Hepatocyte (in vitro differentiated cells): ENCODE results near the gene TAS2R39.

Experiments
- EZH2 ChIP-seq: fragments of 200-600 bp; sonication (generic); IDR thresholded peaks from 2 replicates; pipeline ENCODE4 v1.6.1; 2016; ENCODE audit warnings: antibody characterized with exemption, mild to moderate bottlenecking, borderline replicate concordance
- EZH2phosphoT487 ChIP-seq: fragments of 200-600 bp; sonication (generic); IDR thresholded peaks from one replicate; pipeline ENCODE4 v1.6.1; 2018; ENCODE audit warnings: antibody characterized with exemption, mild to moderate bottlenecking, low read depth, moderate library complexity; ENCODE audit not compliant: unreplicated experiment, severe bottlenecking
- TF ChIP-seq, protein P1 (sequence below): fragments of 200-600 bp; sonication (generic); IDR thresholded peaks from 2 replicates; pipeline ENCODE4 v1.5.1; 2016; ENCODE audit warnings: antibody characterized with exemption, mild to moderate bottlenecking; ENCODE audit not compliant: poor library complexity

DNA sequence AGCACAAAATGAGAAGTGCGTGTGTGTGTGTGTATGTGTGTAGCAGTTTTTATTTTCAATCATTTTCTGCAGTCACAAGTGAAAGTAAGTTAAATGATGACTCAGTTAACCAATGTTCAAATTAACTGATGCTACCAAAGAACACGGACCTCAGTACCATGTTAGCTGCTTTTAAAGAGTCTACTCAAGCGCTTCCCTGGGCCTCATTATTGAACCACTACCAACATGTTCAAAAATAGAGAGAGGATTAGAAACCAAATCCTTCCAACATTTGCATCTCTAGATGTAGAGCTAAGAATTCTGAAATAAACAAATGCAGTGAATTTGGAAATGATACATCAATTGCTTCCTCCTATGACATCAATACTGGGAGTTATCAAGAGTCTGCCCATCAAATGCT lies at the start of gene TAS2R39:
- TF ChIP-seq EZH2 (no peak), EZH2phosphoT487 (no peak)
- TF ChIP-seq, protein P1, sequence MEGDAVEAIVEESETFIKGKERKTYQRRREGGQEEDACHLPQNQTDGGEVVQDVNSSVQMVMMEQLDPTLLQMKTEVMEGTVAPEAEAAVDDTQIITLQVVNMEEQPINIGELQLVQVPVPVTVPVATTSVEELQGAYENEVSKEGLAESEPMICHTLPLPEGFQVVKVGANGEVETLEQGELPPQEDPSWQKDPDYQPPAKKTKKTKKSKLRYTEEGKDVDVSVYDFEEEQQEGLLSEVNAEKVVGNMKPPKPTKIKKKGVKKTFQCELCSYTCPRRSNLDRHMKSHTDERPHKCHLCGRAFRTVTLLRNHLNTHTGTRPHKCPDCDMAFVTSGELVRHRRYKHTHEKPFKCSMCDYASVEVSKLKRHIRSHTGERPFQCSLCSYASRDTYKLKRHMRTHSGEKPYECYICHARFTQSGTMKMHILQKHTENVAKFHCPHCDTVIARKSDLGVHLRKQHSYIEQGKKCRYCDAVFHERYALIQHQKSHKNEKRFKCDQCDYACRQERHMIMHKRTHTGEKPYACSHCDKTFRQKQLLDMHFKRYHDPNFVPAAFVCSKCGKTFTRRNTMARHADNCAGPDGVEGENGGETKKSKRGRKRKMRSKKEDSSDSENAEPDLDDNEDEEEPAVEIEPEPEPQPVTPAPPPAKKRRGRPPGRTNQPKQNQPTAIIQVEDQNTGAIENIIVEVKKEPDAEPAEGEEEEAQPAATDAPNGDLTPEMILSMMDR, result no peak
